Activated CD8-positive, alpha-beta memory T cell treated with anti-CD3 and anti-CD28 coated beads for 4 hours (primary cell): ENCODE results near the gene CYP26C1.

Experiments used
- DNase-seq, 2 donors: peaks; one replicate each; pipeline ENCODE4 v3.0.0-alpha.2; 2020; ENCODE audit warnings: low read depth in 2 of 2

Gene CYP26C1

GRCh38 chr10:93063977-93064660, 3.5 kb downstream of the CYP26C1 start:
- DNase-seq, result no peak

- no peak for DNase-seq
These were observed 4.5 kb downstream of the CYP26C1 start for GRCh38 chr10:93064874-93065660.

GRCh38 chr10:93065675-93066543, 5.3 kb downstream of the CYP26C1 start:
- DNase-seq, result no peak

GRCh38 chr10:93066544-93066913, 5.9 kb downstream of the CYP26C1 start:
- DNase-seq, result no peak

GRCh38 chr10:93067443-93068365, 7.1 kb downstream of the CYP26C1 start:
- no peak for DNase-seq

GRCh38 chr10:93068411-93069244, 8.0 kb downstream of the CYP26C1 start:
- no peak for DNase-seq

- no peak for DNase-seq
These were observed 8.6 kb downstream of the CYP26C1 start for GRCh38 chr10:93069245-93069561.

GRCh38 chr10:93070378-93071176, 10.0 kb downstream of the CYP26C1 start:
- DNase-seq, result no peak

- no peak for DNase-seq
These were observed 10.5 kb downstream of the CYP26C1 start for GRCh38 chr10:93071177-93071472.

- no peak for DNase-seq
These were observed 11.2 kb downstream of the CYP26C1 start for GRCh38 chr10:93071674-93072224.

- DNase-seq, result no peak
These were observed 11.7 kb downstream of the CYP26C1 start for GRCh38 chr10:93072225-93072712.

- no peak for DNase-seq
These were observed 12.3 kb downstream of the CYP26C1 start for GRCh38 chr10:93072713-93073538.

- no peak for DNase-seq
These were observed 13.0 kb downstream of the CYP26C1 start, which contains the start of gene CYP26A1 for GRCh38 chr10:93073539-93074146. Gene CYP26A1 (plus strand): TSS chr10:93073893. CDS start chr10:93073935, 42 bp downstream.

- no peak for DNase-seq
These were observed 13.6 kb downstream of the CYP26C1 start for GRCh38 chr10:93074147-93074596.

GRCh38 chr10:93074597-93075368, 14.2 kb downstream of the CYP26C1 start:
- no peak for DNase-seq

GRCh38 chr10:93075369-93076221, 15.0 kb downstream of the CYP26C1 start:
- DNase-seq, result no peak
